ENCODE results near the gene NUP210.

GRCh38 chr3:13301286-13301987, 118.7 kb downstream of the NUP210 start:
- TF ChIP-seq CTCF (conservative IDR thresholded peaks at IDR 0.05; ENCODE audit: low read depth, low read length) (no peak), EZH2 (IDR thresholded peaks at IDR 0.05; ENCODE audit: borderline replicate concordance, low read depth, low read length, poor library complexity, severe bottlenecking) (no peak)

Measured in A673 (cell line).